Adrenal gland (tissue), 5 donors: ENCODE results near the gene POLD3.

Experiments
- POLR2A ChIP-seq, 2 donors: fragments of 450-650 bp; IDR thresholded peaks; one replicate each; pipeline ENCODE4 v1.6.1; 2017; ENCODE audit warnings: antibody characterized with exemption in 2 of 2, mild to moderate bottlenecking in 2 of 2, moderate library complexity in 1 of 2
- TF ChIP-seq, protein P1 (sequence below), 6 experiments: fragments of 450-650 bp in 4 of 6; fragments of 200-600 bp in 2 of 6; sonication (generic) in 1 of 6; IDR thresholded peaks; 1 replicate in 5 of 6; 2 replicates in 1 of 6; pipeline versions ENCODE4 v1.5.1 to v1.8.0; 2016 to 2021; ENCODE audit warnings: antibody characterized with exemption in 6 of 6, mild to moderate bottlenecking in 2 of 6, moderate library complexity in 1 of 6
- donor health status: DM: no; HTN: no; CAD: no.

GRCh38 chr11:74604311-74604710 lies 11.9 kb downstream of the POLD3 start:
- TF ChIP-seq, protein P1, sequence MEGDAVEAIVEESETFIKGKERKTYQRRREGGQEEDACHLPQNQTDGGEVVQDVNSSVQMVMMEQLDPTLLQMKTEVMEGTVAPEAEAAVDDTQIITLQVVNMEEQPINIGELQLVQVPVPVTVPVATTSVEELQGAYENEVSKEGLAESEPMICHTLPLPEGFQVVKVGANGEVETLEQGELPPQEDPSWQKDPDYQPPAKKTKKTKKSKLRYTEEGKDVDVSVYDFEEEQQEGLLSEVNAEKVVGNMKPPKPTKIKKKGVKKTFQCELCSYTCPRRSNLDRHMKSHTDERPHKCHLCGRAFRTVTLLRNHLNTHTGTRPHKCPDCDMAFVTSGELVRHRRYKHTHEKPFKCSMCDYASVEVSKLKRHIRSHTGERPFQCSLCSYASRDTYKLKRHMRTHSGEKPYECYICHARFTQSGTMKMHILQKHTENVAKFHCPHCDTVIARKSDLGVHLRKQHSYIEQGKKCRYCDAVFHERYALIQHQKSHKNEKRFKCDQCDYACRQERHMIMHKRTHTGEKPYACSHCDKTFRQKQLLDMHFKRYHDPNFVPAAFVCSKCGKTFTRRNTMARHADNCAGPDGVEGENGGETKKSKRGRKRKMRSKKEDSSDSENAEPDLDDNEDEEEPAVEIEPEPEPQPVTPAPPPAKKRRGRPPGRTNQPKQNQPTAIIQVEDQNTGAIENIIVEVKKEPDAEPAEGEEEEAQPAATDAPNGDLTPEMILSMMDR (IDR thresholded peaks at IDR 0.05) = no peak
- TF ChIP-seq POLR2A (IDR thresholded peaks at IDR 0.05) = no peak
